SK-N-MC (cell line): ENCODE data around the gene ANKRD44.

Experiments
- EZH2 ChIP-seq: fragments of 200-600 bp; sonication (generic); IDR thresholded peaks from one replicate; pipeline ENCODE4 v1.6.1; 2017; ENCODE audit warnings: antibody characterized with exemption
- FOXP2 ChIP-seq: optimal IDR thresholded peaks from 2 replicates; pipeline ENCODE3; 2011; ENCODE audit warnings: mild to moderate bottlenecking, moderate library complexity; ENCODE audit not compliant: insufficient read depth; ENCODE audit errors: extremely low read length, control extremely low read depth
- POLR2AphosphoS5 ChIP-seq: IDR thresholded peaks from 2 replicates; pipeline ENCODE4 v1.6.1; 2012; ENCODE audit warnings: mild to moderate bottlenecking, low read depth, low read length, borderline replicate concordance

- no peak; the same call in 1 of the 2 replicates for TF ChIP-seq POLR2AphosphoS5
- TF ChIP-seq EZH2 = no peak
- no peak for TF ChIP-seq FOXP2
Observed at GRCh38 chr2:197285361-197285760, 25.2 kb downstream of the ANKRD44 start.
